IMR-90 (cell line): ENCODE measurements around the gene COX10. TPM values are rescaled to one million over a fixed set of nuclear protein-coding genes. Genes with fewer than 3 reads are reported as not detected.

Experiments
- ATAC-seq: fragments of 200-7000 bp; cut with Tn5 transposase; 2 replicates; pipeline ENCODE4 v1.9.1; 2020; ENCODE audit warnings: low read depth, mild to moderate bottlenecking, moderate library complexity
- Bru-seq: library from RNA; stranded (reverse); fragments of 400-500 nt; gene quantifications from one replicate; lab custom pipeline; 2021; lab: Mats Ljungman, UMichigan
- BruChase-seq, 2 experiments: library from RNA; stranded (reverse); fragments of 400-500 nt; gene quantifications; one replicate each; lab custom pipeline; 2021; lab: Mats Ljungman, UMichigan
- BruUV-seq: library from RNA; stranded (reverse); fragments of 400-500 nt; replicated peaks from 2 replicates; lab custom pipeline; 2021; lab: Mats Ljungman, UMichigan
- CTCF ChIA-PET: fragments of 300-600 bp; formaldehyde crosslinking; extraction: SDS; loops from one replicate; lab custom pipeline; 2021; ENCODE audit warnings: antibody characterized with exemption; lab: Yijun Ruan, JAX
- POLR2A ChIA-PET: fragments of 300-600 bp; sonication (Branson Sonifier 250); formaldehyde crosslinking; loops from one replicate; lab custom pipeline; 2022; ENCODE audit warnings: antibody characterized with exemption; ENCODE audit not compliant: unreplicated experiment; lab: Charles Lee
- DNase-seq: peaks from one replicate; pipeline ENCODE4 v3.0.0; 2013
- H2AFZ ChIP-seq: replicated peaks from 2 replicates; pipeline ENCODE3; 2013; ENCODE audit warnings: low read length, mild to moderate bottlenecking; ENCODE audit not compliant: poor library complexity
- H2AK5ac ChIP-seq: 2 replicates; pipeline ENCODE4 v1.6.1; 2013; ENCODE audit warnings: low read depth, low read length, inconsistent platforms
- H2AK9ac ChIP-seq: replicated peaks from 2 replicates; pipeline ENCODE3; 2013; ENCODE audit warnings: mild to moderate bottlenecking, low read depth, low read length, moderate library complexity; ENCODE audit not compliant: poor library complexity
- H2BK120ac ChIP-seq: 2 replicates; pipeline ENCODE4 v1.6.1; 2013; ENCODE audit warnings: low read depth, low read length, inconsistent platforms
- H2BK15ac ChIP-seq: 3 replicates; pipeline ENCODE4 v1.6.1; 2013; ENCODE audit warnings: low read depth, low read length, inconsistent platforms
- H2BK20ac ChIP-seq: 2 replicates; pipeline ENCODE4 v1.6.1; 2013; ENCODE audit warnings: low read depth, mild to moderate bottlenecking, inconsistent platforms, low read length, moderate library complexity
- H2BK5ac ChIP-seq: 2 replicates; pipeline ENCODE4 v1.6.1; 2013; ENCODE audit warnings: mild to moderate bottlenecking, low read depth, low read length, inconsistent platforms; ENCODE audit not compliant: poor library complexity, severe bottlenecking
- H3K14ac ChIP-seq: replicated peaks from 2 replicates; pipeline ENCODE4 v1.6.1; 2013; ENCODE audit warnings: low read depth, low read length, inconsistent platforms
- H3K18ac ChIP-seq: 2 replicates; pipeline ENCODE4 v1.6.1; 2013; ENCODE audit warnings: low read depth, low read length, control low read depth
- H3K23ac ChIP-seq: 2 replicates; pipeline ENCODE4 v1.6.1; 2013; ENCODE audit warnings: low read depth, low read length, inconsistent platforms
- H3K27ac ChIP-seq: 2 replicates; pipeline ENCODE4 v1.5.1; 2013; ENCODE audit warnings: mild to moderate bottlenecking, control low read depth, low read length; ENCODE audit not compliant: insufficient read depth
- H3K27me3 ChIP-seq: 2 replicates; pipeline ENCODE4 v1.6.1; 2013; ENCODE audit warnings: low read length; ENCODE audit not compliant: control insufficient read depth, insufficient read depth
- H3K36me3 ChIP-seq: 2 replicates; pipeline ENCODE4 v1.6.1; 2013; ENCODE audit warnings: low read length, mixed read lengths; ENCODE audit not compliant: control insufficient read depth, insufficient read depth
- H3K4ac ChIP-seq: 2 replicates; pipeline ENCODE4 v1.6.1; 2013; ENCODE audit warnings: low read depth, low read length, inconsistent platforms
- H3K4me1 ChIP-seq: 2 replicates; pipeline ENCODE4 v1.6.1; 2013; ENCODE audit warnings: low read length, mixed read lengths; ENCODE audit not compliant: control insufficient read depth, insufficient read depth
- H3K4me2 ChIP-seq: 2 replicates; pipeline ENCODE4 v1.6.1; 2013; ENCODE audit warnings: low read depth, mild to moderate bottlenecking, control low read depth, low read length, moderate library complexity
- H3K4me3 ChIP-seq: 2 replicates; pipeline ENCODE4 v1.5.1; 2013; ENCODE audit warnings: low read depth, mild to moderate bottlenecking, control low read depth, low read length, moderate library complexity; ENCODE audit not compliant: insufficient read depth
- H3K56ac ChIP-seq: 2 replicates; pipeline ENCODE4 v1.6.1; 2013; ENCODE audit warnings: low read length, inconsistent platforms; ENCODE audit not compliant: insufficient read depth; ENCODE audit errors: extremely low read depth
- H3K79me1 ChIP-seq, 2 experiments: 2 replicates each; pipeline ENCODE4 v1.6.1; 2013; ENCODE audit warnings: low read length in 2 of 2, inconsistent platforms in 1 of 2, low read depth in 1 of 2
- H3K9ac ChIP-seq: 2 replicates; pipeline ENCODE4 v1.6.1; 2013; ENCODE audit warnings: low read depth, low read length, control low read depth
- H3K9me1 ChIP-seq: 2 replicates; pipeline ENCODE4 v1.6.1; 2013; ENCODE audit warnings: low read length, inconsistent platforms; ENCODE audit not compliant: insufficient read depth
- H3K9me3 ChIP-seq: 2 replicates; pipeline ENCODE4 v1.6.1; 2013; ENCODE audit warnings: low read length; ENCODE audit not compliant: control insufficient read depth, insufficient read depth
- H4K20me1 ChIP-seq: 2 replicates; pipeline ENCODE4 v1.6.1; 2013; ENCODE audit warnings: low read length, inconsistent platforms; ENCODE audit not compliant: insufficient read depth
- H4K5ac ChIP-seq: 2 replicates; pipeline ENCODE4 v1.6.1; 2013; ENCODE audit warnings: mild to moderate bottlenecking, low read depth, low read length, control low read depth
- H4K8ac ChIP-seq, 2 experiments: 2 replicates each; pipeline ENCODE4 v1.6.1; 2013; ENCODE audit warnings: low read depth in 2 of 2, low read length in 2 of 2, control low read depth in 1 of 2, inconsistent platforms in 1 of 2
- H4K91ac ChIP-seq: 2 replicates; pipeline ENCODE4 v1.6.1; 2013; ENCODE audit warnings: low read depth, low read length, inconsistent platforms; ENCODE audit not compliant: insufficient read depth
- BHLHE40 ChIP-seq: fragments of 150-350 bp; IDR thresholded peaks from 2 replicates; pipeline ENCODE4 v1.6.1; 2016; ENCODE audit warnings: mild to moderate bottlenecking, low read depth, low read length
- MAFK ChIP-seq: IDR thresholded peaks from 2 replicates; pipeline ENCODE4 v1.6.1; 2012; ENCODE audit warnings: low read depth, low read length, improper control_type of control experiment
- MAZ ChIP-seq: IDR thresholded peaks from 2 replicates; pipeline ENCODE4 v1.6.1; 2012; ENCODE audit warnings: low read depth, mild to moderate bottlenecking, low read length, improper control_type of control experiment, moderate library complexity, borderline replicate concordance
- MXI1 ChIP-seq: IDR thresholded peaks from 2 replicates; pipeline ENCODE4 v1.6.1; 2012; ENCODE audit warnings: low read depth, mild to moderate bottlenecking, low read length, moderate library complexity, borderline replicate concordance
- POLR2A ChIP-seq: IDR thresholded peaks from 2 replicates; pipeline ENCODE4 v1.6.1; 2012; ENCODE audit warnings: mild to moderate bottlenecking, low read depth, low read length
- RFX5 ChIP-seq: IDR thresholded peaks from 2 replicates; pipeline ENCODE4 v1.8.0; 2012; ENCODE audit warnings: low read depth, mild to moderate bottlenecking, low read length, moderate library complexity
- WGBS, 2 experiments: methylation state at CpG; one replicate each; pipeline versions ENCODE4 v1.1.5 to v1.1.7; 2013; ENCODE audit warnings: missing lambda C conversion rate in 2 of 2; ENCODE audit not compliant: insufficient read length in 1 of 2; ENCODE audit errors: extremely low coverage in 2 of 2; 5-methylcytosine and 5-hydroxymethylcytosine counted together
- dilution Hi-C: fragments of 300-500 bp; cut with HindIII; formaldehyde crosslinking; loops from one replicate; pipeline ENCODE4 v1.14.3; 2018; ENCODE audit warnings: low sequenced_read_pairs; ENCODE audit not compliant: unreplicated experiment
- in situ Hi-C: fragments of 300-500 bp; cut with MboI; formaldehyde crosslinking; loops from 3 replicates; pipeline ENCODE4 v1.14.3; 2019; ENCODE audit warnings: low sequenced_read_pairs, inconsistent platforms, mixed read lengths
- intact Hi-C: fragments of 100-400 bp; cut with micrococcal nuclease; formaldehyde crosslinking; loops from 2 replicates; pipeline ENCODE4 v1.10.0; 2022
- long read RNA-seq: library from polyadenylated mRNA; unstranded; transcript quantifications from one replicate; pipeline ENCODE4 v2.0.0, GENCODE V29; 2021; ENCODE audit not compliant: unreplicated experiment
- polyA plus RNA-seq, 3 experiments: library from polyadenylated mRNA; depleted of rRNA; stranded (reverse); fragments of >200 nt; gene quantifications; 2 replicates each; pipeline ENCODE4 v1.2.3, GENCODE V29; 2012; ENCODE audit warnings: low replicate concordance in 1 of 3
- total RNA-seq: library from RNA; depleted of rRNA; stranded (reverse); fragments of >200 nt; gene quantifications from 2 replicates; pipeline ENCODE4 v1.2.3, GENCODE V29; 2012; rRNA removed

COX10 gene
- total RNA-seq (10.3 and 16.1 TPM in 2 replicates), polyA plus RNA-seq (2012; rRNA removed) (12.2 and 15.4 TPM in 2 replicates), Bru-seq, nascent RNA (percentile 72 among the genes with signal in this experiment), BruChase-seq, experiment 1, labeled RNA remaining after a 6-hour chase (percentile 46 among the genes with signal in this experiment), BruChase-seq, experiment 2, labeled RNA remaining after a 2-hour chase (percentile 54 among the genes with signal in this experiment)
- 5.2 and 8.6 TPM in 2 replicates for polyA plus RNA-seq (2012; cell fraction: cytosol; rRNA removed)
- 8.2 and 8.5 TPM in 2 replicates for polyA plus RNA-seq (2012; cell fraction: nucleus; rRNA removed; ENCODE audit: low replicate concordance)
- long read RNA-seq, transcript COX10-201 (7 exons, 2,873 nt) = major isoform, 7 of 15 reads
- long read RNA-seq, partial matches to known transcripts = 4 of 15 reads
- long read RNA-seq, other reads (novel, unspliced or antisense) = 3 of 15 reads

DNA sequence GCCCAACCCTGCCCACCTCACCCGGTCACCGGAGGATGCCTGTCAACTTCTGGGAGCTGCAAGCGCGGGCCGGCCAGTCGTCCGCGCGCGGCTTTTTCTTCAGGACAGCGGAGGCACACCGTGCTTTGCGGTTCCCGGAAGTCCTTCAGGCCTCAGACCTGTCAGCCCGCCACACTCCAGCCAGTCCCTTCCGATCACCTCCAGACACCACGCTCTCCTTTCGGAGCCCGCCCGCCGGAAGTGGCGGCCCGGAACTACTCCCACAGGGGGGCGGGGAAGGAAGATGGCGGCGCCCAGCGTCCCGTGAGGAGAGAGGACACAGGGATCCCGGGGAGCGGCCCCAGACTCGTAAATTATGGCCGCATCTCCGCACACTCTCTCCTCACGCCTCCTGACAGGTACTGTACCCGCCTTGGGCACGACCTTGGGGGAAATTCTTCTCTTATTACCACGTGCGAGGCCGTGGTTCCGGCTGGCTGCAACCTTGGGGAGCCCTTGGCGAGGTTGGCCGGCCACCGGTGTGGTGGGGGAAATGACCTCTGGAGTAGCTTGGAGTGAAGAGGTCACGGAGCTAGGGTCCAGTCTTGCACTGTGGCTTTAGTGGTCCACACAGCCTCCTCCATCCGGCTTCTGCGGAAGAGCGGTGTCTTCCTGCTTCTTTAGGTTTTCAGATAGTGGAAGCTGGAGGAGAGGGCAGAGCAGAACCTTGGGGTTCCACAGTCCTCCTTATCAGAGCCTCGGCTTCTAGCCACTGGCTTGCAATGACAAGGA is at the start of gene COX10:
TSS of gene COX10 (plus strand) at position 254 of the 771 bp plus-strand sequence. CDS start at position 356, 102 bp downstream.
- peak within 1 kb of the TSS; percentile 78 for H2BK5ac ChIP-seq
- peak within 1 kb of the TSS; percentile 52; the same call in 1 of the 2 replicates for H2AK5ac ChIP-seq
- peak within 1 kb of the TSS; percentile 96 for H3K23ac ChIP-seq
- peak within 1 kb of the TSS; percentile 56; the same call in 1 of the 2 replicates for H3K18ac ChIP-seq
- peak within 1 kb of the TSS; percentile 98 for H2AFZ ChIP-seq
- peak within 1 kb of the TSS; percentile 93 for H3K56ac ChIP-seq
- peak within 1 kb of the TSS; percentile 98 for H3K4ac ChIP-seq
- peak within 1 kb of the TSS; percentile 97 for H2AK9ac ChIP-seq
- peak within 1 kb of the TSS; percentile 99 for H3K14ac ChIP-seq
- H3K9ac ChIP-seq = peak within 1 kb of the TSS; percentile 89
- intact Hi-C loops (loop anchor here (2.0 kb wide), 1 partner anchor 231 kb away; the partner anchor contains the start of gene HS3ST3B1), in situ Hi-C loops (loop anchor here (10.0 kb wide), 1 partner anchor 235 kb away; the partner anchor contains the start of gene HS3ST3B1), dilution Hi-C loops (no loop called here)
- peak; percentile 99 for ATAC-seq
- no peaks in the 10 kb centered on the region; the same call in 1 of the 2 replicates for H3K36me3 ChIP-seq
- H3K27me3 ChIP-seq = no peaks in the 10 kb centered on the region
- peak within 1 kb of the TSS; percentile 83 for H2BK120ac ChIP-seq
- H3K9me3 ChIP-seq = no peaks in the 10 kb centered on the region
- BruUV-seq = TSS peak; percentile 55
- peak within 1 kb of the TSS; percentile 88 for H3K27ac ChIP-seq
- no peaks in the 10 kb centered on the region; the same call in 1 of the 2 replicates for H4K20me1 ChIP-seq
- H3K4me2 ChIP-seq = peak within 1 kb of the TSS; percentile 98
- TF ChIP-seq BHLHE40 (peak; percentile 41; the same call in 1 of the 2 replicates), POLR2A (peak; percentile 93), MAFK (no peak), MAZ (peak; percentile 75; the same call in 1 of the 2 replicates), MXI1 (peak; percentile 84), RFX5 (no peak)
- peak within 1 kb of the TSS; percentile 89 to 98 for H4K8ac ChIP-seq
- peak within 1 kb of the TSS; percentile 83 for H4K5ac ChIP-seq
- H3K4me1 ChIP-seq = peaks cover 3% of the 10 kb centered on the region
- WGBS, 2 experiments = 0% methylated on average over 7 of the region's 48 CpGs; no CpG with 5 or more reads in 1 of the 2 experiments
- peak; percentile 71 for DNase-seq
- peak within 1 kb of the TSS; percentile 86 for H3K4me3 ChIP-seq
- ChIA-PET CTCF (no interaction called here), POLR2A (no interaction called here)
- peak within 1 kb of the TSS; percentile 61; the same call in 1 of the 3 replicates for H2BK15ac ChIP-seq
- H3K79me1 ChIP-seq = peaks cover 34 to 64% of the 10 kb centered on the region in 2 experiments
- H4K91ac ChIP-seq = peak within 1 kb of the TSS; percentile 95
- 0 out of 2 replicates have a peak within 1 kb of the TSS, but pooled peaks have one; percentile 34 for H2BK20ac ChIP-seq
- H3K9me1 ChIP-seq = peaks cover 9% of the 10 kb centered on the region; the same call in 1 of the 2 replicates
